Limb (tissue), 2 donors: ENCODE measurements around the gene INTS4.
A peak's percentile ranks its signal among the peaks of the same experiment; 100 is the strongest.
"Not testable (repeated sequence)": the region's sequence is repeated elsewhere in the genome, so short reads cannot be mapped to it uniquely, and the experiment has no call there.

Experiments
- DNase-seq, 2 donors: peaks; one replicate each; pipeline ENCODE4 v3.0.0-alpha.2; 2016; ENCODE audit errors: extremely low spot score in 2 of 2

The INTS4 gene

DNA sequence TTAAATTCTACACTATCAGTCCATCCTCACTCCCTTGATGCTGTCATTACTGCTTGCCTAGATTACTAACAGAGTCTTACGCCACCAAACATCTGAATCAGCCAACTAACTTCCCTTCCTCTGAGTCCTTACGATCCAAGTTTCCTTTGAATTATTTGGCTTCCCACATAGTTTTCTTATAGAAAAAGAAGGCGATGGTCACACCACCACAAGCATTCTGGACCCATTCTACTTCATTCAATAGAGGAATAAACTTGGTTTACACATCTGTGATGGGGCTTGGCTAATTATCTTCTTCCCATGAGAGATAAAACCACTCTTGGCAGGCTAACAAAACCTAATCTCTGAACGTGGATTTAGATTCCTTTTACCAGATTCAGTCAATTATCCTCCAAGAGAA, 35.0 kb downstream of the INTS4 start:
- no peak for DNase-seq

DNA sequence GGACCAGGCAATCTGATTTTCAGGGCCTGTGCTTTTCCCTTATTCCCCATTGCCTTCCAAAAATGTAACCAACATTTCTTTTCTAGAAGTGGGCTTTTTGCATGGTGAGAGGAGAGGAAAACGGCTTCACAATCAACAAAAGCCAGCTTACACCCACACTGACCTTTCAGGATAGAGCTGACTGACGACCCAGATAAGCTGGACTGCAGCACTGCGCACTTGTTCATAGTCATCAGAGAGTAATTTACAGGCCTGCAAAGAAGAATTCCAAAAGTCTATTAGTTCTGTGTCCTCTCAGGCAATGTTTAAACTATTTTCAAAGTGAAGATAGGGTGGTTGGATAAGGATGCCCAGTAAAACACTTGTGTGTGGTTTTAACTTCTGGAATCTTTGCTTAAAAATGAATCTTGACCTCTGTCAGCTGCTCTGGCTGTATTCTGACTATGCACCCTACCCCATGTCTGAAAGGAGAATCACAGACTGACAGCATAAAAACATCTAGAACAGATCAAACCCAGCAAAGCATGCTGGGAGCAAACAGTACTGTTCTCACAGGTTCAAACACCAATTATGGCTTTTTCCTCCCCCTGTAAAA, 35.8 kb downstream of the INTS4 start:
- DNase-seq = not testable (repeated sequence)

DNA sequence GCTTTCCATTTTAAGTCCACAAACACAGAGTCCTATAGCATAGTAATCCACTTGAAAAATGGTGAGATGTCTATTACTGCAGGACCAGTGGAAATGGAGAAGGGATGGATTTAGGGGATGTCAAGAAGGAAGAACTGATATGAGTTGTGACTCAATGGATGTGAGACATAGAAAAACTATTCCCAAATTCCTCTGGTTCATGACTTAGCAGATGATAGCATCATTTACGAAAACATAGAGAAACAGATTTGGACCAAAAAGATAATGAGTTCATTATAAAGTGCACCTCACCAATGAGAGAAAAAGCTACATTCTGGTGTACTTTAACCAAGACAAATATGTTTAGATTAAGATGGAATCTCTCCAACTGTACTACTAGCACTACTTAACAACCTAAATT, 51.2 kb downstream of the INTS4 start:
- DNase-seq = not testable (repeated sequence)

DNA sequence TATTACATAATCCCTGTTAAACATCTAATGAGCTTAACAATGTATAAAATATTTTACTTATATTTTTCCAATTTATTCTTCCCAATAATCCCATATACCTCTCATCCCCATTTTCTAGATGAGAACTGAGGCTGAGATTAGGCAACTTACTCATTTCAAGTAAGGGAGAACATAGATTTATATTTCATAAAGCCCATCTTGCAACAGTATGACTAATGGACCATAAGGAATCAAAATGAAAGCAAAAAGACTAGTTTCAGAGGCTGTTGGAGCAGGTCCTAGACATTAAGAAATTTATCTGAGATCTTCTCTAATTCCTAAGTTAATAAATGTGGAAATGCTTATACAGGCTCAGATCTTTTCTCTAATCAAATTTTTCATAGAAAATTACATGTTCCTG, 52.0 kb downstream of the INTS4 start:
- DNase-seq = not testable (repeated sequence)

DNA sequence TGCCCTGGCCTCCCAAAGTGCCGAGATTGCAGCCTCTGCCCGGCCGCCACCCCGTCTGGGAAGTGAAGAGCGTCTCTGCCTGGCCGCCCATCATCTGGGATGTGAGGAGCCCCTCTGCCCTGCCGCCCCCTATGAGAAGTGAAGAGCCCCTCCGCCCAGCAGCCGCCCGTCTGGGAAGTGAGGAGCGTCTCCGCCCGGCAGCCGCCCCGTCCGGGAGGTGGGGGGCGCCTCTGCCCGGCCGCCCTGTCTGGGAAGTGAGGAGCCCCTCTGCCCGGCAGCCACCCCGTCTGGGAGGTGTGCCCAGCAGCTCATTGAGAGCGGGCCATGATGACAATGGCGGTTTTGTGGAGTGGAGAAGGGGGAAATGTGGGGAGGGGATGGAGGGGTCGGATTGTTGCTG, 60.9 kb downstream of the INTS4 start:
- DNase-seq = not testable (repeated sequence)

DNA sequence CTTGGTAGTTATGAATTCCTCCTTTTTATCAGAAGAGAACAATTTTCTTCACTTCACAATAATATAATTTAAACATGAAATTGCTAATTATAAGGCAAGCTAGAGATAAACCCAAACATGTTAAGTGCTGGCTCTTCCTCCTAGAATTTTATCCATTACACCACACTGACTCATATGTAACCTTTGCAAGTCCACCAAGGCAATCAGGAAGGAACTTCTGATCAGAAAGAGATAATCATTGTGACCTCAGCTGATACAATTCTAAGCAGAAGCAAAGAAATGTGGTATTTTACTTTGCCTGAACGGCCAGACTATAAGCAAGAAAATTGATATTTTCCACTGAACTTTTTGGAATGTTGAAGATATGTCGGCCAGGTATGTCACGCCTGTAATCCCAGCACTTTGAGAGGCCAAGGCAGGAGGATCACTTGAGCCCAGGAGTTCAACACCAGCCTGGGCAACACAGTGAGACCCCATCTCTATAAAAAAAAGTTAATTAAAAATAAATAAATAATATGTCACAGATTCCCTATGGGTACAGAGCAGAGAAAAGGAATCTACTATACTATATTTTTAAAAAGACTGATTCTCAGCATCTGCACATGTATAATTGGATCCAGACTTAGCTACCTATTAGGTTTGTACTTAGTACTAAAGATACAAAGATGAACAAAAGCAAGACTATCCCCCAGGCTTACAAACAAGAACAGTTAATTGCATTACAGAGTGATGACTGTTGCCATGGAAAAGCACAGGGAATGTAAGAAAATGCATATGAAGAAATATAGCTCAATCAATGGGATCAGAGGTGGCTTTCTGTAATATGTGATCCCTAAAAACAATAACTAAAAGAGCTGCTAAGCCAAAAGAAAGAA, 63.9 kb downstream of the INTS4 start:
- DNase-seq = not testable (repeated sequence)

DNA sequence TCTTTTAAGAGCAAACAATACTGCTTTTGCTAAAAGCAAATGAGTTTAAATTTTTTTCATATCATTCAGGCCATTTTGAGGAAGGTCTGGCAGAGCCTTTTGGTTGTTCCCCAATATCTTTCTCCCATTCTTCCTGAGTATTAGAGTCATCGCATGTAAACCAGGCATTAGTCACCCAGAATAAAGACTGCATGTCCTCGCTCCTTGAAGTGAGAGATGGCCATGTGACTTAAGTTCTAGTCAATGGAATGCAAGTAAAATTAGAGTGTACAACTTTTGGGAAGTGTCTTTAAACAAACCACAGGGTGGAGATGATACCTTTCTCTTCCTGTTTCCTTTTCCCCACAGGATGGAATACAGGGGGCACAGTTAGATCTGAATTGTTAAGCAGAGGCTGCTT, 76.8 kb downstream of the INTS4 start:
- not testable (repeated sequence) for DNase-seq

DNA sequence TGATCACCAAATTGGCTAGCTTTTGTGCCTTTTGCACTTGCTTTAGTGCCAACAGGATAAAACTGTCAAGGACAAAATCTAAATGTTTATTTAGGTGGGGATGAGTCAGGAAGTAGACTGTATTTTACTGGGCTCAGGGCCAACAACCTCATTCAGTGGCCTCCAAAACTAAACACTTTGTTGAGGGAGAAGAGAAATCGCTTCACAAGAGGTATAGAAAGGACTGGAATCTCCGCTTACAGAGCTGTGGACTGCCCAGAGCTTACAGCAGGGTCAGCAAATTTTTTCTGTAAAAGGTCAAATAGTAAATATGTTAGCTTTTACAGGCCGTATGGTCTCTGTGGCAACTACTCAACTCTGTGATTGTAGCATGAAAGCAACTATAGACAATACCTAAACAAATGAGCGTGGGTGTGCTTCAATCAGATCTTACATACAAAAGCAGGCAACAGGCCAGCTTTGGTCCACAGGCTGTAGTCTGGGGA, 80.1 kb downstream of the INTS4 start:
- peak in 1 of 2 donors; percentile 21 for DNase-seq

DNA sequence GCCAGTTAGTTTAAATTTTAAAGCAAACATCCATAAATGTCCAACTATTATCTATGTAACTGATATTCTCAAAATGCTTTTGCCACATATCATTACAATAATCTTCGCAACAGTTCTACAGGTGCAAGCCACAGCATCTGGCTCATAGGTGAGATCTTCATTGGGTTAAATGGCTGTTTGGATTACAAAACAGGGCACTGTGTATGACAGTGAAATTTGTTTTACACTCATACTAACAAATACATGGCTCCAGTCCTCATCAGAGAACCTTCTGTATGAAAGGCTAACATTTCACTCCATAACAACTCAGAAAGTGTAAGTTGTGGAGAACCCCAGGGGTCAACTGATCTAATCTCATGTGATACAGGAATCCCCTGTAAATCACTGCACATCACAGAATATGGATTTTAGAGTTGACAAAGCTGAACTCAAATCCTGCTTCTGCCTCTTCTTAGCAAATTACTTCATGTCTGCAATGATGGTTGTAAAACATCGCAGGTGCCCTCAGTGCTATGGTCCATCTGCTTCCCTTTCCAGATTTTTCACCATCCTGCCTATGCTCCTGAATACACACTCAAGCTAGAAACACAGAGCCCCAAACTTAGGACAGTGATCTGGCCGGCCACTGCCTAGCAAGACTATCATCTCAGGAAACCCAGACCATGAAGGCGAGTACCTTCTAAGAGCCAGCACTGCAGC, 80.7 kb downstream of the INTS4 start:
- not testable (repeated sequence) for DNase-seq

DNA sequence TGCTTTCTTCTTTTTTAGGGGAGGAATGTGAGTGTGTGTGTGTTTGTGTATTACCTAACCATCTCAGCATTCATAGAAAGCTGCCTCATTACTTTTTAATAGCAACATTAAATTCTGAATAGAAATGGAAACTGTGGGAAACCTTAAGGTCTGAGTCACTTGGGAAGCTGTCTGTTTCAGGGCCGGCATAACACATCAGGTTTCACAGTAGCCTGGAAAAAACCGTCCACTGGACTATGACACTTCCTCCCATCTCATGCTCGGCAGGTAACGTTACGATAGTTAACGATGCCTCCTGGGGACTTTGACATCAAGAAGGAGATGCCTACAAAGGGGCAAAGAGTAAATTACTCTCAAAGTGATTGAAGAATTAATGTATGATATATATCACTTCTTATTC, 83.6 kb downstream of the INTS4 start:
- DNase-seq = not testable (repeated sequence)

DNA sequence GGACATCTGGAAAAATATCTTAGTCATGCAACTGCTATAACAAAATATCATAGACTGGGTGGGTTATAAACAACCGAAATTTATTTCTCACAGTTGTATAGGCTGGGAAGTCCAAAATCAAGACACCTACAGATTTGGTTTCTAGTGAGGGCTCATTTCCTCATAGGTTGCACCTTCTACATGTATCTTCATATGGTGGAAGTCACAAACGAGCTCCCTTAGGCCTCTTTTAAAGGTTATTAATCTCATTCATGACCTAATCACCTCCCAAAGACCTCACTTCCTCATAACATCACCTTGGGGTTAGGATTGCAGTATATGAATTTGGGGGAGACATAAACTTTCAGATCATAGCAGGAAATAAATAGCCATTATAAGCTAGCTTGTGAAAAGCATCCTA, 85.2 kb downstream of the INTS4 start:
- DNase-seq = no peak

DNA sequence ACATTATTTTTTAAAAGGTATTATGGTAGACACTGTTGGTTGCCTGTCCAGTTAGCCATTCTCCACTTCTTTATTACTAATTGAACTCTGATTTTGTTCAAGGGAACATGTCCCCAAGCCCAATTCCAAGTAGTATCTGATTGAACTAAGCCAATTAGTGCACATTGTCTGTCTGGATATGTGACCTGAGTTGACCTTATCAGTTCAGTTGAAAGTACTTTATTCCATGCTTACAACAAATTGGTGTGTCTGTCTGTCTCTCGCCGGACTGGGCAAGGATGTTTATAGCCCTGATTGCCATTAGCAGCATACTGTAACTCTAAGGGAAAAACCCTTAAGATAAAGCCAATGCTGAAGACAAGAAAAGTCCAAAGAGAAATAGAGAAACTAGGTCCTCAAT, 85.6 kb downstream of the INTS4 start:
- no peak for DNase-seq

DNA sequence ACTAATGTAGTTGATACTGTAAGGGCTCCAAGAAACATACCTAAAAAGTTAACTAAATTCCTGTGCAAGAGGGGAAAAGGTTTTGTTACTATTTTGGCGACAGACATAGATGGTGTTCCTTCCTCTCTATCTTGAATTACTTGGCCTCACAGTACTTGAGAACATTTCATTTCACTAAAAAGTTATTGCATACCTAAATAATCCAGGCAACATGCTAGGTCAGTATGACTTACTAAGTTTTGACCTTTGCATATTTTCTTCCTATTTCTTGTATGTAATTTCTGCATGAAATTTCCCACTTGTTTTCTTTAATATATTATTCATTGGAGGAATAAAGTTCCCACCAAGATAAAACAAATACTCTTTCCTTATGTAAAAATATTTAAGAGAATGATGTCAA, 99.5 kb downstream of the INTS4 start:
- not testable (repeated sequence) for DNase-seq

DNA sequence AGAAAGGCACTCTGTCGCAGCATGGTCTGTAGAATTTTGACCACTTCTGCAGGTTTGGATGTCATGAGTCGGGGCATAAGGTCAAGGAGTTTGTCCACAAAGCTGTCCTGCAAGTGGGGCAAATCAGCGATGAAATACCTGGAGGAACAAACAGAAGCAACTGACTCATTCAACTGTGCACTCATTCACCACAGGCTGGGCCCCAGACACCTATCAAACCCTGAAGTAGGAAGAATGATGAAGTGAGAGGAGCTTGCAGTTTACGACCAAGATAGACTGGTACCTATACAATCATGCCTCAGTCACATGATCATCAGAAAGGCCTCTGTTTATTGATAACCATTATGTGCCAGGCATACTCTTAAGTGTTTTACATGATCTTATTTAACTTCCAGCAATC, 102.8 kb downstream of the INTS4 start:
- DNase-seq = not testable (repeated sequence)

DNA sequence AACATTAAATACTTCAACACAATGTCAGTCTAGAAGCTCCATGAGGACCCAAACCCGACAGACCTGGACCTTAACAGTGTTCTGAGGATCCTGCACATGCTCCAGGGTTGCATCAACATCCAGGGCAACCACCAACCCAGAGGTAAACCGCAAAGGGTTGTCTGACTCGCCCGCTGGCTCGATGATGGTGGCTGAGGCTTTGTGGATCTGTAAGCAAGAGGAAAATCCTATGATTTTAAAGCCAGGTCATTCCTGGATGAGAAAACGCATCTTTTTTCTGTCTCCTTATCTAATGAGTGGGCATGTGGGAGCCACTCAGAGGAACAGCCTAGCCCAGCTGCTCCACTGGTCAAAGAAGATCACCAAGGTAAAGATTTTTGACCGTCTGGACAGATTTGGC, 103.2 kb downstream of the INTS4 start:
- DNase-seq = not testable (repeated sequence)

DNA sequence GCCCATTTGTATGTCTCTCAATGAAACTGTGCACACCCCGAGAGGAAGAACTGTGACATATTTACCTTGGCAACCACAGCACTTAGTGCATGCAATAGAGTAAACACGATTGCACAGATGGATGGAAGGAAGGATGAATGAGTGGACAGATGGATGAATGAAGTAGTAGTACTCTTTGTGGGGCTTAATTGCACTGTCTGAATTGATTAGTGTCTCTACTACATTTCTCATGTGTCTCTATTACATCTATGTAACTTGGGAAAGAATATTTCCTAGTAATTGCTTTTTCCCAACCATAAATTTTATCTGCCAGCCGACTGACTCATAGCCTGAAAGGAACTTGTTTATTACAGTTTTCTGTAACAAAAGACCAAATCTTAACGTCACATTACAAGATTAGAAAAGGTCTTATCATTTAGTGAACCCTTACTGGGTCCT, 103.8 kb downstream of the INTS4 start:
- DNase-seq = not testable (repeated sequence)

DNA sequence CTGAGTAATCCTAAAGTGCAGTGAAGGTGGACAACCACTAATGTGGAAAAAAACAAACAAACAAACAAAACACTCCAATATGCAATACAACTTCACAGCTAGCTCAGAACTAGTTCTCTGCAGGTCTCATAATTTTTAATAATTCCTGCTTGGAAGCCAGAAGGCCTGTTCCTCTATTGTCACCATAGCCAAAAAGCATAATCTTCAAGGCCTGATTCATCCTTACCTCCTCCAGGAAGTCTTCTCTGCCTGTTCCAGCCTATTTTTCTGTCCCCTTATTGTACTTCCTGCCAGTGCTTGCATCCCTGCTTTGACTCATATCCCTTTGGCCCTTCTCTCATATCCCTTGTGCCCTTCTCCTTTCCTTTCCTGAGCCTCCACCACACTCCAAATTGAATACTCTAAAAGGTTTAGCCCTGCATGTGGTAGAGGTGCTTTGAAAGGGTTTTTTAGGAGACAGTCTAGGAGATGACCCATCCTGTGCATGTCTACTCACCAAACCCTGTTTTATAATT, 104.3 kb downstream of the INTS4 start:
- DNase-seq = not testable (repeated sequence)

DNA sequence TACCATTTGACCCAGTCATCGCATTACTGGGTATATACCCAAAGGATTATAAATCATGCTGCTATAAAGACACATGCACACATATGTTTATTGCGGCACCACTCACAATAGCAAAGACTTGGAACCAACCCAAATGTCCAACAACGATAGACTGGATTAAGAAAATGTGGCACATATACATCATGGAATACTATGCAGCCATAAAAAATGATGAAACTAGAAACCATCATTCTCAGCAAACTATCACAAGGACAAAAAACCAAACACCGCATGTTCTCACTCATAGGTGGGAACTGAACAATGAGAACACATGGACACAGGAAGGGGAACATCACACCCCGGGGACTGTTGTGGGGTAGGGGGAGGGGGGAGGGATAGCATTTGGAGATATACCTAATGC, 105.4 kb downstream of the INTS4 start:
- not testable (repeated sequence) for DNase-seq

DNA sequence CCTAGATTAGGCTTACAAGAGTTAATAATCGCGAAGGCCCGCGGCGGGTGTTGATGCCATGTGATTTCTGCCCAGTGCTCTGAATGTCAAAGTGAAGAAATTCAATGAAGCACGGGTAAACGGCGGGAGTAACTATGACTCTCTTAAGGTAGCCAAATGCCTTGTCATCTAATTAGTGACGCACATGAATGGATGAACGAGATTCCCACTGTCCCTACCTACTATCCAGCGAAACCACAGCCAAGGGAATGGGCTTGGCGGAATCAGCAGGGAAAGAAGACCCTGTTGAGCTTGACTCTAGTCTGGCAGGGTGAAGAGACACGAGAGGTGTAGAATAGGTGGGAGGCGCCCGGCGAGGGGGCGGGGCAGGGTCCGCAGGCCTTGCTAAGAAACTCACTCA, 108.1 kb downstream of the INTS4 start:
- no peak for DNase-seq

DNA sequence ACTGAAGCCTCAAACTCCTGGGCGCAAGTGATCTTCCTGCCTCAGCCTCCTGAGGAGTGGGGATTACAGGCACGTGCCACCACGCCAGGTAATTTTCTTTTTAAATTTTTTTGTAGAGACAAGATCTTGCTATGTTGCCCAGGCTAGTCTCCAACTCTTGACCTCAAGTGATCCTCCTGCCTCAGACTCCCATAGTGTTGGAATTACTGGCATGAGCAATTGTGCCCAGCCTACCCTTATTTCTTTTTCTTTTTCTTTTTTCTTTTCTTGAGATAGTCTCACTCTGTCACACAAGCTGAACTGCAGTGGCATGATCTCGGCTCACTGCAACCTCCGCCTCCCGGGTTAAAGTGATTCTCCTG, 109.7 kb downstream of the INTS4 start:
- no peak for DNase-seq

DNA sequence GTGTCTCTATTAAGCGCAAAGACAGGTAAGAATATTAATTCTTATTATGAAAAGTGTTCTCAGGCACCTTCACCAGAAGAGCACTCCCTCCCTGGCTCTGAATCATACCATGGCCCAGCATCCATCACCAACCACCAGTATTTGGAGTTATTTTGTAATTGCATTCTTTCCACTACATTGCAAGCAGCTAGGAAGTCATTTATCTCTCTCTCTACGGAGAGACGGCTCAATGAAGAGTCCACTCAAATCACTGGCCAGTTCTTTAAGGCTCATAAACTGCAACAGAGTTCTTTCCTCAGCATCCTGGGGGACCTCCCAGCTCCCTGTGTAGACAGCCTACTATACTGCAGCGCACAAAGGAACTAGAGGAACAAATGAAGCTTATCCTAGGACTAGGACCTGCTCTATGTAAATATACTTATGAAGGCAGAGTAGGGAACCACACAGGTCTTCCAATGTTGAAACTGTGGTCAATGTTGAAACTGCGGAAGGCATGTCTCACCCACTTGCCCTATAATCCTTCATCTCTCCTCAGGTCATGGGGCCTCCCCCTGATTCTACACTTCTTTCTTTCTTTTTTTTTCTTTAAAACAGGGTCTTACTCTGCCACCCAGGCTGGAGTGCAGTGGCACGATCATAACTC, 110.2 kb downstream of the INTS4 start:
- DNase-seq = no peak
